ENCODE measurements around the gene IL4I1. TPM values are rescaled to one million over a fixed set of nuclear protein-coding genes. Genes with fewer than 3 reads are reported as not detected.

IL4I1 gene
- total RNA-seq, 1 experiment from 2014 or later = 0.15 TPM

DNA sequence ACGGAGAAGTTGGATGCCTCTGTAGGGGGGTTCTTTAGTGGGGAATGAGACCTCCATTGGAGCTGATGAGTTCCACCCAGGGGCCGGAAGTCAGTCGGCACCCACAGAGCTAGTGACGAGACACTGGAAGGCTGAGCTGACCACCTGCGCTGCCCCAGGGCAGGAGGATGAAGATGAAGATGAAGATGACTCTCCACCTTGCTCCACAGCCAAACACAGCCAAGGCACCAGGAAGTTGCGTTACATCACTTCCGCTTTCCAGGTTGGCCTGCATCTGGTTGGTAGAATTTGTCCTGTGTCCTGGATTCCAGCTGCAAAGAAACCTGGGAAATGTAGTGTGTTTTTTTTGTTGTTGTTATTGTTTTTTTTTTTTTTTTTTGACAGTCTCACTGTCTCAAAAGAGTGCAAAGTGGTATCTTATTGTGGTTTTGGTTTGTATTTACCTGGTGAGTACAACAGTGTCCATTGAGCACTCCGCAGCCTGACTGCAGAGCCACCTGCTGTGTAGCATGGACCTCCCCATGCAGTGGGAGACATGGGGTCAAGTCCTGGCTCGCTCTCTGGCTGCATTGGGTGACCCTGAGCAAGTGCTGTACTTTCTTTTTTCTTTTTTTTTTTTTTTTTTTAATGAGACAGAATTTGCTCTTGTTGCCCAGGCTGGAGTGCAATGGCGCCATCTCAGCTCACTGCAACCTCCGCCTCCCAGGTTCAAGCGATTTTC lies 17.3 kb downstream of the IL4I1 start:
- DNase-seq (ENCODE audit: low spot score) = no peak

- DNase-seq (ENCODE audit: low spot score) = no peak
Measured at GRCh38 chr19:49878744-49879070, 18.0 kb downstream of the IL4I1 start.

DNA sequence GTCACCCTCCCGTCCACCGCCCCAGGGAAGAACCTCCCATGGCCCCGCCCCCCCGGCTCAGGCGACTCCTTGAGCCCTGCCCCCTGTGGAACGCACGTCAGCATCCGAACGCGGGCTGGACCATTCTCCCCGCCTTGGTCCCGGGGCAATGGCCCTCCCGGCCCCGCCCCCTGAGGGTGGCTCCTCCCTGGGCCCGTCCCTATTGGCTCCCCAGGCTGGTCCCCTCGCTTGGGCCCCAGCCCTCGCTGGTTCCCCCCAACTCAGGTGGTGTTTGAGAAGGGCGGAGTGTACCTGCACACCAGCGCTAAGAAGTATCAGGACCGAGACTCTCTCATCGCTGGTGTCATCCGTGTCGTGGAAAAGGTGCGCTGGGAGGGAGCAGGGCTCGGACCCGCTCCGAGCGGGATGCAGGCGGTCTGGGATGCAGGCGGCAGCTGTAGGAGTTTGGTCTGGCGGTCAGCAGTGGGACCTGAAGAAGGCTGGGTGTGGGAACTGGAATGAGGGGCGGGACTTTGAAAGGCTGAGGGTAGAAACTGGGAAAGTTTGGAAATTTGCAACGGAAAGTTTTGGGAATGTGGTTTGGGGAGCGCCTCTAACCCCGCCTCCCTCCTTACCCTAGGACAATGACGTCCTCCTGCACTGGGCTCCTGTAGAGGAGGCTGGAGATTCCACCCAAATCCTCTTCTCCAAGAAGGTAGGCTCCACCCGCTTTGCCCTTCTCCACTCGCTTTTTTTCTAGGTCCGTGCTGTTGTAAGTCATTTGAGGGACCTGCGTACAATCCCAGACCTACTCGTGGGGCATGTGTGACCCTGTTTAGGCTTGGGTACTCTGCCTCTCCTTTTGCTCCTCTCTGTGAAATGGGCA lies 18.6 kb downstream of the IL4I1 start:
- DNase-seq (ENCODE audit: low spot score) = peak; percentile 97

DNA sequence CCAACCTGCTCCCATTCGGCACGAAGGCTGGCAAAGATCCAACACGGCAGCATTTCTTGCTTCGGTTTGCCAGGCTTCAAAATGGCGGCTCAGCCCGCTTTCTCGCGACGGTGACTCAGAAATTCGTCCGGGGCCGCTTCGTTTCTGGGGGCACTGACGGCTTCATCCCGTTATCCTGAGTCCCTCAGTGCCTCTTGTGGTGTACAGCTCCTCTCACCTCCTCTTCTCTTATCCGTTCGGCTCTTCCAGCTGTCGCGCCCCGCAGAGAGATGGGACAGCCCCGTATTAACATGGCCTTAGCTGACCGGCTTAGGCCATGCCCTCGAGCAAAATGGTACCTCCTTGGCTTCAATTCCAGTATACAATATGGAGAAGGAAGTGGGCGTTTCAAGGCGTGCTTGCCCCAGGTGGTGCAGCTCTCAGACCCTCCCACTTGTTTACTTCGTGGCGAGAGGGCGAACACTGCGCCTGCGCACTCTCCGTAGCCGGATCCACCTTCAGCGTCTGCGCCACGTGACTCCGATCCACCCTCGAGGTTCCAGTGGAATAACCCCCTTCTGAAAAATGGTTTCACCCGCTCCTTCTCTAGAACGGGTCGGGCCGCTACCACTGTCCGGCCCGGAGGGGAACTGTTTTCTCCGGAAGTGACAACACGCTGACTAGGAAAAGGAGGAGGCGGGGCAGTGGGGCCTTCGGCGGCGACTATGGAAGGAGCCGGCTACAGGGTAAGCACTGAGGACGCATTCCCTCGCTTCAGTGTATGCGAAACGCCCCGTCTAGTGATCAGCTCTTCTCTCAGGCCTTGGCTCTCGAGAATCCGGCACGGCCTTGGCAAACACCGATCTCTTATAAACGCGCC lies 19.4 kb downstream of the IL4I1 start, which contains the start of the genes AKT1S1 and TBC1D17:
TSS of gene AKT1S1 (minus strand) at position 336 of the 859 bp plus-strand sequence. CDS start 4,060 bp downstream, outside the sequence.
TSS of gene TBC1D17 (plus strand) at position 683 of the 859 bp plus-strand sequence. CDS start at position 705, 22 bp downstream.
- peak; percentile 100 for DNase-seq (ENCODE audit: low spot score)

GRCh38 chr19:49876422-49877019 lies 20.2 kb downstream of the IL4I1 start:
- DNase-seq (ENCODE audit: low spot score) = peak; percentile 98

DNA sequence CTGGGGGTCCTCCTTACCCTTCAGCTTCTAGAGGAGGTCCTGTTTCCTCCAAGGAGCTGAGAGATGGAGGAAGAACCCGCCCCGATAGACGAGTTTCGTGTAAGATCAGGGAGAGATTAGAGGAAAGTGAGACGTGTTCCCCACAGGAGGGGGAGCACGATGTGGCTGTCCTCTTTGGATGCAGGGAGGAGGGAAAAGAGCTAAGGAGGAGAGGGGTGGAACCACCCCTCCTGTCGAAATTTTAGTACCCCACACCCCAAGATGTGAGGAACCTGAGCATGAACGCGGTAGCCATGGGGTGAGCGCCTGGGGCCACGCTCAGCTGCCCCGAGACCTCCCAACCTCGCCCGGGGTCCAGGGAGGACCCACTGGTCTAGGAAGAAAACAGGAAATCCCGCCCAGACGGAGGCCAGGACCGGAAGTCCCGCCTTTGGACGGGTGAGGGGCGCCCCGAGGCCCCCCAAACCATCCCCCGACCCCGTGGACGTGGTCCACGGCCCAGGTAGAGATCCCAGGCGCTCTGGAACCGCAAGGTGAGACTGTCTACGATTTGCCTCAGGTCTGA lies 20.7 kb downstream of the IL4I1 start:
- DNase-seq (ENCODE audit: low spot score) = no peak

GRCh38 chr19:49875177-49875576 lies 21.5 kb downstream of the IL4I1 start:
- DNase-seq (ENCODE audit: low spot score) = no peak

DNA sequence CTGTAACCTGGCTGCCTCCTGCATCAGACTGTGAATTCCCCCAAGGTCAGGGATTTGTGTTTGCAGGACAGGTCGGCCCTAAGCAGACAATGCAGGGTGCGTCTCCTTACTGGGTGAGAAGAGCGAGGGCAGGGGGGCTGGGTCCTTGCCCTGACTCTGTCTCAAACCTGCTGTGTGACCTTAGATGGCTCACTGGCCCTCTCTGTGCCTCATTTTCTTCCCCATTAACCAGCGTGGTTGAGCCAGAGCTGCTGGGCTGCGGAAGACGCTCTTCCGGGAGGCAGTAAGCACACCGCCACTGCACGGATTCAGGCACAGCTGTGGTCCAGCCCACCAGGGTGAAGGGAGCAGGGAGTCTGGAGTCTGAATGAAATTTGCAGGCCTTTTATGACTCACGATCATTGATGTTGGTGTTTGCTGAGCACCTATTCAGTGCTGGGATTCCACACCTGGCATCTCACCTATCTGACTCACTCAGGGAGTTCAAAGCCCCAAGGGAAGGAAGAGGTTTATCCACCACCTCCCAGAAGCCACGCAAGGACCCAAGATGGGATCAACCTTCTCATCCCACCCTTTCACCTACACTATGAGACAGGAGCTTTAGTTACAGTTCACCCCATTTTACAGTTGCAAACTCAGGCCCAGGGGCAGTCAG lies 22.1 kb downstream of the IL4I1 start:
- no peak for DNase-seq (ENCODE audit: low spot score)

GRCh38 chr19:49873834-49874233 lies 22.9 kb downstream of the IL4I1 start:
- DNase-seq (ENCODE audit: low spot score) = no peak

- DNase-seq (ENCODE audit: low spot score) = no peak
Measured at GRCh38 chr19:49873129-49873521, 23.6 kb downstream of the IL4I1 start.

GRCh38 chr19:49872245-49873128 lies 24.2 kb downstream of the IL4I1 start:
- no peak for DNase-seq (ENCODE audit: low spot score)

DNA sequence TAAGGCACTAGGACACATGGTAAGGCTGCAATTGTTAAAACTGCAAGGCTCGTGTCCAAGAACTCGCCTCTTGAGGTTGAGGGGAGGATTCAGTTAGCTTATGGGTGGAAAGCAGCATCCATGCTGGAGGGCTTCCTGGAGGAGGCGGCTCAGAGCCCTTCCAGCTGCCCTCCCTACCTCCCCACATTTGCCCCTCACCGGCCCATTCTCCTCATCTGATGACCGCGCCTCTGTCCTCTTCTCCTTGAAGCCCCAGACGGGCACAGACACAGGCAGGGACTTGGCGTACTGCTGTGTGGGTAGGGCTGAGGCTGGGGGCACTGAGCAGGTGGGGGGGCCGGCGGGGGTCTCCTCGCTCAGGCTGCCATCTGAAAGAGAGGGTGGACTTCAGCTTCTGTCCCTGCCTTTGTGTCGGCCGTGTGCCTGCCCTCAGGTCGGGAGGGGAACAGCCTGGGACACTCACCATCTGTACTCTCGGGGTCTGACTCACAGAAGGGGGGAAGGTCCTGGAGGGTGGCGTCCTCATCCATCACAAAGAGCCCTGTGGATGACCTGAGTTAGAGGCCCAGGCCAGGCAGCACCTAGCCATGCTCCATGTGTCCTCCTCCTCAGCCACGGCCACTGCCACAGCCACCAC lies 25.2 kb downstream of the IL4I1 start:
- DNase-seq (ENCODE audit: low spot score) = no peak

- no peak for DNase-seq (ENCODE audit: low spot score)
Measured at GRCh38 chr19:49870309-49870901, 26.3 kb downstream of the IL4I1 start.

DNA sequence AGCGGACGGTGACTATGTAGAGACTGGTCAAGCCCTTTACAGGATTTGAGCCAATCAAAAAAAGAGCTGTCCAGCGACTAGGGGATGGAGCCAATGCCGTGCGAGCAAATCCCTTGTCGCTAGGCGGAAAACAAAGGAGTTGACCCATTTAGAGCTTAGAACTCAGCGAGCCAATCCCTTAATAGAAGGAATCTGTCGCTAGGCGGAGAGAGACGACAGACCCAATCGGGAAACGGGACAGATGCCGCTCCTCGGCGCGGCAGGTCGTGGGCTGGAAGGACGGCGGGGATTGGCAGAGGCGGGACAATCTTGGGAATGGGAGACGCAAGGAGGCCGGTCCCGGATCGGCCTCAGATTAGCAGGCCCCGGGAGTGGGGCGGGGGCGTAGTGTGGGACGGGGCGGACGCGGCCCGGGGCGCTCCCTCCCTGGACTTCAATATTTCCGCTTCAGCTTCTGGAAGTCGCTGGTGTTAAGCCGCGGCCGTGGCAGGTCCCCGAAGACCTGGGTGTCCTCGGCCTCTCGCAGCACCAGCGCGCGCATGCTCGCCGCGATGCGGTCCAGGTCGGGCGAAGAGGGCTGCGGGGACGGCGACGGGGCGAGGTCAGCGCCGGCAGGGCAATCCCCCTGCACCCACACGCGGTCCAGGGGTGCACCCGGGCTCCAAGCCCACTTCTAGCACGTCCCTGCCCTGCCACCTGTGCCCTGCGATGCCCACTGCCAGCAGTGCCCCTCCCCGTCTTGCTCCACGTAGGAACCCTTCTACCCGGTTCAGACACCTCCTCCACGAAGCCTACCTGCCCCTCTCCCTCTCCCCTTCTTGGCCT lies 27.0 kb downstream of the IL4I1 start:
- DNase-seq (ENCODE audit: low spot score) = peak; percentile 100

DNA sequence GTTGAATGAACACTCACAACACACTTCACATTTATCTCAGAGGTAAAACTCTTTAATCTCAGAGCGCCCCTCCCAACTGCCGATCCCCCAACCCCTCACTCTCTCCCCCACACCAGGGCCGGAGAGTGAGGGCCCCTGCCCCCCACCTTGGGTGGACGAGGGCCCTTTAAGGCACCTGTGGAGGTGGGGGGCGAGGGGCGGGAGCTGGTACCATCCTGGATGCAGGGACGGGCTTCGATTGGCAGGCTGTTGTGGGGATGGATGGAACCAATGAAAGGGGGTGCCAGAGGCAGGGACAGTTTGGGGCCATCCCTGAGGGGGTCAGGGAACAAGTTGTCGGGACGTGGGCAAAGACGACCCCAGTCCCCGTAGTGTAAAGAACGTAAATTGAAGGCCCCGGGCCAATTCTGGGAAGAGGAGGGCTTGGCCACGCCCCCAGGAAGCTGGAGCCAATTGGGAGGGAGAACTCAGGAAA lies 27.6 kb downstream of the IL4I1 start:
- DNase-seq (ENCODE audit: low spot score) = no peak

- DNase-seq (ENCODE audit: low spot score) = peak; percentile 96
Measured at GRCh38 chr19:49866933-49867782, 29.5 kb downstream of the IL4I1 start, which contains the start of gene PNKP. Gene PNKP (minus strand): TSS chr19:49867576. CDS start chr19:49867204, 372 bp downstream.

DNA sequence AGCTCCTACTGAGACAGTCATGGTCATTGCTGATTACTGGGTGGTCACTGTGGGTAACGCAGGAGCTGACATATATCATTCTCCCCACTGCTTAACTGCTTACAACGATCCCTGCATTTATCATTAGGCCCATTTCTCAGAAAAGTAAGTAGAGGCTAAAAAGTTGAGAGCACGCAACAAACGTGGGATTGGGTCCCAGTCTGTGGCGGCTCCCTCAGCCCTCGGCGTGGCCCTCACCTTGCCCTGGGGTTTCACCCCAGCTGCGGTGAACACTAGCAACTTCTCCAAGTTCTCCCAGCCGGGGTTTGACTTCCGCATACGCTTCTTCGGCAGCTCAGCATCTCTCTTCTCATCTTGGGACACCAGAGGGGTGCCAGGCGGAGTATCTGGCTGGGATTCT lies 31.8 kb downstream of the IL4I1 start:
- no peak for DNase-seq (ENCODE audit: low spot score)

All from H4 (cell line).